ENCODE data around the gene SLC45A1. TPM values are rescaled to one million over a fixed set of nuclear protein-coding genes. Genes with fewer than 3 reads are reported as not detected.

SLC45A1 gene
- polyA plus RNA-seq, 4 donors, result 3.2 to 5.5 (median 3.6) TPM

GRCh38 chr1:8381618-8382017 is 63.7 kb downstream of the SLC45A1 start:
- no peak for DNase-seq (ENCODE audit: low read depth in 4 of 4, low spot score in 2 of 4)

DNA sequence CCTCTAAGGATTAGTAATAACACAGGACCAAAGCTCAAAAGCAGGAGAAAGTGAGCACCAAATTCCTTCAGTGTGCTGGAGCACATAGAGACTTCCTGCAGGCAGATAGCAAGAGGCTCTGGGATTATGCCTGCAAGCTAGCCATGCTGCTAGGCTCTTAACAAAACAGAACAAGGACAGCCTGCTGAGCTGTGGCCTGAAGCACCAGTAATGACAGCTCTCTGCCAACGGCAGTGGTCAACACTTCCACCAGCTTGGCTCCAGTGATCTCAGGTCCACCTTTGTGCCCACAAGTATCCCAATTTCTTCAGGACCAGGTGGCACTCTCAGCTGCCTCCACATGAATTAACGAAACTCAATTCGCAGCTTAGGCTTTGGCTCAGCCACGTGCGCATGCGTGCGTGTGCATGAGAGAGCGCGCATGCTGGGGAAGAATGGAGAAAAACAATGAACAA is 64.2 kb downstream of the SLC45A1 start:
- DNase-seq (ENCODE audit: low read depth in 4 of 4, low spot score in 2 of 4), result no peak

DNA sequence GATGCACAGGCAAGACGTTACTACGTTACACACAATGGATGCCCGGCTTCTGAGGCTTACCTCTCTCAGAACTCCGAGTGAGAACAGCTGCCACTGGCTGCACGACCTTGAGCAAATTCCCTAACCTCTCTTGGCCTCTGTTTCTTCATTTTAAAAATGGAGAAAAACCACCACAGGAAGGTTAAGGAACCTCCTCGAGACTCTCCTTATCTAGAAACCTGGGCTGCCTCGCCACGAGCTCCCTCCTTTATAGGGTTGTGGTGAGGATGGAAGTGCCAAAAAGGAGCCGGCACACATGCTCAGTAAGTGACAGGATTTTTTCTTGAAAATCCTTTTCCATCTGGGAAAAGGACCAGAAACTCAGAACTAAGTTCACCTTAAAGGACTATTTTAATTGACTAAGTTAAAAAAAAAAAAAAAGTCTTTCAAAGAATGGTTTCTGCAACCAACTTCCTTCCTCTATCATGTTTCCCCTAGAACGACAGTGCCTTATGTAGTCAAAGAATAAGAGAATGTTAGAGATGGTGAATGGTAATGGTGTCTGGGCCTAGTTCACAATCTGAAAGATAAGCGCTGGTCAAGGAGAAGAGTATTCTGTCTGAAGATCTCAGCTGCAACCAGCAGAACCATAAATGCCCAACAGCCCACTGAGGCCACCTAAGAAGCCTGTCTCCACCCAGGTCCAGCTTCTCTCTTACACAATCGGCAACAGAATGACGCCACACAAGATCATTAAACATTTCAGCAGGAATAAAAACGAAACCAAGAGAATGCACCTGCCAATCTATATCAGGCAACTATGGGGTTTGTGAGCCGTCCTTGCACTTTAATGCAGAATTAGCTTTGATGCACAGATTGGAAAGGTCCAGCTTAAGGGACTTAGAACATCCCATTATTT is 64.9 kb downstream of the SLC45A1 start:
- no peak for DNase-seq (ENCODE audit: low read depth in 4 of 4, low spot score in 2 of 4)

DNA sequence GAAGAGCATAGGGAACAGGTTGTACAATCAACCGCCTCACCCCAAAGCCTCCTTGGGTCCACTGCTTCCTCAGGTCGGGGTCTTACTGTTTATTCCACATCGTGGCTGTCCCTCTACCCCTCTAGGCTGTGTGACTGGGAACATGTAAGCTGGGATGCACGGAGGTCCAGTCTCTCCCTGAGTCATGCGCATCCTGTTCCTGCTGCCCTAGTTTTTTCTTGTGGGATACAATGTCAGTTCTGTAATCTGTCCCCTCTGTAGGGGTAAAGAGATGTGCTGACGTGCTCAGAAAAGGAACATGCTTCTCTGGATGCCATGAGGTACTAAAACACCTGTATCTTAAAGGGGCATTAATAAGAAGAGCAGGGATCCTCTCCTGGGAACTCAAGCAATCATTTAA is 66.2 kb downstream of the SLC45A1 start:
- DNase-seq (ENCODE audit: low read depth in 4 of 4, low spot score in 2 of 4), result no peak

- DNase-seq (ENCODE audit: low read depth in 4 of 4, low spot score in 2 of 4), result no peak
Measured at GRCh38 chr1:8384577-8384976, 66.7 kb downstream of the SLC45A1 start.

DNA sequence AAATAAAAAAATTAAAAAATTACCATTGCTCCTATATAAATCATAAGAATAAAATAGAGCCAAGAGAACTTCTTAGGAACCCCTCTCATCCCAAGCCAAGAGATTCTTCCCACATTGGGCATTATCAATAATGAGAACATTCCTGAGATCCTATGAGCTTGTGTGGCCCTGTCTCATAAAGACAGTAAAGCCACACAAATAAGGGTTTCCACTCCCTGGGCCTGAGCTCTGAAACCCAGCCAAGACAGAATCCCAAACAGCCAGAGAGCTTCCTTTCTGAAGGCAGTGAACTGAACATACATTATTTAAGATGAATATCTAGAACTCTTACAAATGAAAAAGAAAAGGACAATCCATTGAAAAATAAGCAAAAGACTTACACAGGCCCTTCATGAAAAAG is 68.3 kb downstream of the SLC45A1 start:
- no peak for DNase-seq (ENCODE audit: low read depth in 4 of 4, low spot score in 2 of 4)

DNA sequence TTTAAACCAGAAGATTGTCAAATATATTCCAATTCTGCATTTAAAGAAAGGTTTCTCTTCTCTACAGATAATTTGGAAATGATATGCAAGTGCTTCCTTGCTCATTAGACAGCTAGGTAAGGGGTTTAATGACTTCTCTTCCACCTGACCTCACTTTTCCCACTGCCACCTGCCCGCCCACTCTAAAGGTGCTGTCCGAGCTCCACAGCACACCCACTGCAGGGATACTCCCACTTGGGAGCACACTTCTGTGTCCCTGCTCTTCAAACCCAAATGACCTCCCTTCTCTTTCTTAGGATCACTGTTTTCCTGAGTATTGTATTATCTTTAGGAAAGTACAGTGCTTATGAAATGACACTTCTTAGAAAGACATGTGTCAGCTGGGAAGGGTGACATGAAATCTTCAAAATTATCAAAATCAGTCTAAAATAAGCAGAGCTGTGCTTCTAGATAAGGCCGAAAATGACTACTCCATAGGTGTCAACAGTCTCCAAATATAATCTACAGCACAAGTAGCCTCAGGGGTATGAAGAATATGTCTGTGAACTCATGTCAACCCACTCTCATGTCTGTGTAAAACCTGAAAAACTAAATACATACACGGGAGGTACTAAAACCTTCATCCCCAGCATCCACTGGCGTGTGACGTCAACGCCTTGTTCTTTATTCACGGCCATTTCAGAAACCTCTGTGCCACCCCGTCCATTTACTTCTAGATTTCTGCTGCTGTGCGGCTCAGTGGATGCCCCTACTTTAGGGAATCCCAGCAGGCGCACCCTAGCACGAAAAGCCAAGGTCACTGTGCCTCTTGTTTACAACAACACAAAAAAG is 71.0 kb downstream of the SLC45A1 start:
- no peak for DNase-seq (ENCODE audit: low read depth in 4 of 4, low spot score in 2 of 4)

- DNase-seq (ENCODE audit: low read depth in 4 of 4, low spot score in 2 of 4), result no peak
Measured at GRCh38 chr1:8389958-8390535, 72.1 kb downstream of the SLC45A1 start.

DNA sequence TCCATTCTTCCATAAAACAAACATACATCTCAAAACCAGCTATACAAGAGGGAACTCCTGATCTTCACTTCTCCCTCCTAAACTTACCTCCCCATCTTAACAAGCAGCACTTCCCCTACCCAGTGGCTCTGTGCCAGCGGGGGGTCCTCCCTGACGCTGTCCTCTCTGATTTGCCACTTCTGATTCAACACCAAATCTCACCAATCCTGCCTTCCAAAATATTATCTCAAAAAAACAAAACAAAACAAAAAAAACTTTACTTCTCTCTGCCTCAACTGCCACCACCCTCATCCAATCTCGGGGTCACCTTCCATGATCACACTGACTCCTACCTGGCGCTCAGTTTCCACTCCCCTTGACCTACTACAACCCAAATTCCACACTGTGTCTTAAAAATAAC is 72.8 kb downstream of the SLC45A1 start:
- DNase-seq (ENCODE audit: low read depth in 4 of 4, low spot score in 2 of 4), result no peak

DNA sequence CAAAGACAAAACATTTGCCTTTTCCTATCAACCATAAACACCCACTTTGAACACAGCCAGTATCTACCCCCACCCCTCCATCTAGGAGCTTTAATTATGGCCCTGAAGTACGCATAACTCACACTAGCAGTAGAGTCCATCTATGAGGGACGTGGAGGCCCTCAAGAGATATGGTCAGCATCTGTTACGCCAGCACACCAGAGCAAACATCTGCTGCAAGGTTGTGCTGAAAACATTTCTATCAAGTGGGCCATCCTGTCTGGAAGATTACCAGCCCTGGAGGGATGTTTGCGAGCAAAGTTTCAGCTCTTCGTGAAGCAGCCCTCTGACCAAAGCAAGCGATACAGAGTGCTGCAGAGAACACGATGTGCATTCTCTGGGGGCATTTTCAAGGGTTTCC is 74.6 kb downstream of the SLC45A1 start:
- no peak for DNase-seq (ENCODE audit: low read depth in 4 of 4, low spot score in 2 of 4)

Measured in left renal cortex interstitium (tissue), 4 donors.